NCI-H774 (cell line): ENCODE results near the gene PPP1R7.

Experiments
- DNase-seq: peaks from one replicate; lab custom pipeline; 2025; lab: John Stamatoyannopoulos, UW

The PPP1R7 gene

DNA sequence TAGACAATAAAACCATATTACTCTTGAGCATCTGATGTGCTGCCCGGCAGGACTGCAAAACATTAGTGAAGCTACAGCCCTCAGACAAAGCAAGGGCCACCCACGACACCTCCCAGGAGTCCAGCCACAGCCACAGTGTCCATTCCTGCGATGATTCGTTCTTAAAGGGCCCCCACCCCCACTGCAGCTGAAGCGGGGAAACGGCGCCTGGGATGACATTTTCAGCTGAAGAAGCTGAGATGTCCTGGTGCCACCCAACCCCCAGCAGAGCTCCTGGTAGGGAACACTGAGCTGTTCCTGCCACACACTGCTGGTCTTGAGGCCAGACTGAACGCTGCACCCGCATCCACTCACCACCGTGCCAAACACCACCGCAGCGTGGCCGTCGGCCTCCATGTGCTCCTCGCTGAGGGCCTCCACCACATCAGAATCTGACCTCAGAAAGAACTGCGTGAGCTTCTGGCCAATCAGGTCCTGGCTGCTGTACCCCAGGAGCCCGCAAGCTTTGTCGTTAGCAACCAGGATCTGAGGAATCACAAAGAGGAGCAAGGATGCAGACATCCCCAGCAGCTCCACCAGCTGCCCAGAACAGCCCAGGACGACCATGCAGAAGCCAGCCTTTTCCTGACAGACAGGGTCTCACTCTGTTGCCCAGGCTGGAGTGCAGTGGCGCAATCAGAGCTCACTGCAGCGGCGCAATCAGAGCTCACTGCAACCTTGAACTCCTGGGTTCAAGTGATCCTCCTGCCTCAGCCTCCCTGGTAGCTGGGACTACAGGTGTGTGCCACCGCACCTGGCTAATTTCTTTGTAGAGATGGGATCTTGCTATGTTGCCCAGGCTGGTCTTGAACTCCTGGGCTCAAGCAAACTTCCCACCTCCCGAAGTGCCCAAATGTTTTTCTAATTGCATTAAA lies 10.5 kb upstream of the PPP1R7 start:
- no peak for DNase-seq

DNA sequence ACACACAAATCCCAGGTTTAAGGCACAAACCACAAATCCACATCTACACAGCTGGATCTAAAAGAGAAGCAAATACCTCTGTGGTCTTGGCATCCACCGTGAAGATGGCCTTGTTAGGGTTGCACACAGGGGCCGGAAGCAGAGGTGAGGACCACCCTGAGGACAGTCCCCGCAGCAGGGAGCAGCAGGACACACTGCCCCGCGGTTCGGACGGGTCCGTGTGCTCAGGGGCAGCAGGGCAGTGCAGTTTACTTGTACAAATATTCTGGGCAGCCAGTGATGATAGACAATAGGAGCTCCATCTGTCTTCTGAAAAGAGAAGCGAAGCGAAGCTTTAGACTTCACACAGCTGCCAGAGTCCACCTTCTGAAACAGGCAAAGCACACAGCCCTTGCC lies 9.8 kb upstream of the PPP1R7 start:
- no peak for DNase-seq

- DNase-seq, result no peak
Measured at GRCh38 chr2:241141214-241141770, 9.0 kb upstream of the PPP1R7 start.

DNA sequence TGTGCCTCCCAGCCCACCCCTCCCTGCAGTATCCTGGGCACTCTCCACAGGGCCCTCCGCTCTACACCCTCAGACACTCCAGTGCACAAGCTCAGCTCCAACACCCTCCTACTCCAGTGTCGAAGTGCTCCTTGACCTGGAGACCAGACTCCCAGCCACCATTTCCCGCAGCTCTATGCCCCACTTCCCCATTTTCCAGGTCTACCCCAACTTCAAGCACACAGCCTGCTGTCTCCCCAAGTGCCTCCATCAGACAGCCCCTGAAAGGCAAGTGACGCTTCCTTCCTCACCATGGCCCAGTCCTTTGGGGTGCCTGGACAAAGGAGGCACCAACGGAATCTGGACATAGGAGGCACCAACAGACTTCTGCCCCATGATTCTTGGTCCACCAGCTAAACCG lies 8.2 kb upstream of the PPP1R7 start:
- DNase-seq, result no peak

- DNase-seq, result no peak
Measured at GRCh38 chr2:241142593-241142992, 7.7 kb upstream of the PPP1R7 start.

- DNase-seq, result no peak
Measured at GRCh38 chr2:241146286-241146685, 4.0 kb upstream of the PPP1R7 start.

DNA sequence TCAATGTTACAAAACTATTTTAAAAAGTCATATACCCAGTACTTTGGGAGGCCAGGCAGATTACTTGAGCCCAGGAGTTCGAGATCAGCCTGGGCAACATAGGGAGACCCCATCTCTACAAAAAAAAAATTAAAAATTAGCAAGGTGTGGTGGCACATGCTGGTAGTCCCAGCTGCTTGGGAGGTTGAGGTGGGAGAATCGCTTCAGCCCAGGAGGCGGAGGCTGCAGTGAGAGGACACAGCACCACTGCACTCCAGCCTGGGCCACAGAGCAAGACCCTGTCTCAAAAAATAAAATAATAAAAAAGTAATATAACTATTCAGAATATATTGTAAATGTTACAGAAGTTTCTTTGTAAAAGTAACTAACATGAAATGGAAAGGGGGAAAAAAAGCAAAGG lies 2.9 kb upstream of the PPP1R7 start:
- no peak for DNase-seq

DNA sequence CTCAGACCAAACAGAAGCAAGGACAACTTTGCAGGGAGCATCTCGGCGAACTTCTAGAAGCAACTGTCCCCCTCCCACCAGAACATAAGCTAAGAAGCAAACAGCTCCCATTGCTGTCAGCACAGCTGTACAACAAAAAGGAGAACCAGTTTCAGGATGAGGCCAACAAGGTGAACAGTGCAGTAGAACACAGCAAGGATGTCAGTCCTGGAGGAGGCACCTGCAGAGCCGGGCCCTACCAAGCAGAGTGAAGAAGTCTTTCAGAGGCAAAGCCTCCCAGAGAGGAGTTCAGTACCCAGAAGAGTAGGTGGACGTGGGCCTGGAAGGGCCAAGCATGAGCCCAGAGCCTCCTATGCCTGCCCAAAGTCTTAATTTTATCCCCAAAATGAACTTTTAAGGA lies 2.0 kb upstream of the PPP1R7 start:
- DNase-seq, result no peak

DNA sequence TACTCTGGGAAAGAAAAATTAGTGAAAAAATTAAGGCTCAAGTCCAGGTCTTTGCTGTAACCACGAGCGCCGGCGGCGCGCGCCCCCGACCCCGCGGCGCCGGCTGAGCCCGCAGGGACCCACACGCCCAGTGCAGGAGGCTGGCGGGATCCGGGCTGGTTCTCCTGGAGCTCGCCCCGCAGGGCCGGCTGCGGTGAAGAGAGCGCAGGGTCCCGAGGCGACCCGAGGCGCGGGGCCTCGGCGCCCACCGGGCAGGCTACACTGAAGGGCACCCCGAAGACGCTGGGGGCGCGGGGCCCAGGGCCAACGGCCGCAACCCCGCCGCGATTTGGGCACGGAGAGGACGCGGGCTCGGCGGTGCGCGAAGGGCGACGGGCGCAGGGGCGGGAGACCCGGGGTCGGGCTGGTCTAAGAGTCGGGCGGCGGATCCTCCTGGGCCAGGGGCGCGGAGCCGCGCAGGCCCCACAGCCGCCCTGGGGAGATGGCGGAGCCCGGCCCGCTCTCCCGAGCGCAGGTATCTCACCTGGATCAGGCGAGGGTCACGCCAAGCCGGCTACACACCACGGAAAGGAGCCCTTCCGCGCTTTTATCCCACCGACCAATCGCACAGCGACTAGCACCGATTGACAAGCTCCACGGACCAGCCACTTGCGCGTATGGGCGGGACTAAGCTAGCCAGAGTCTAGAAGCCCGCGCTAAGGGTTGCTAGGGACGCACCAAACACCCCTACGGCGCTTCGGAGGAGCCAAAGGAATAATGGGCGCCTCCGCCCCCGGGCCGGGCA lies 1.2 kb upstream of the PPP1R7 start, which contains the start of gene PASK:
Gene PASK (minus strand): TSS at position 582 of the 784 bp plus-strand sequence. CDS start 6,440 bp downstream, outside the sequence.
- DNase-seq, result peak; percentile 97

DNA sequence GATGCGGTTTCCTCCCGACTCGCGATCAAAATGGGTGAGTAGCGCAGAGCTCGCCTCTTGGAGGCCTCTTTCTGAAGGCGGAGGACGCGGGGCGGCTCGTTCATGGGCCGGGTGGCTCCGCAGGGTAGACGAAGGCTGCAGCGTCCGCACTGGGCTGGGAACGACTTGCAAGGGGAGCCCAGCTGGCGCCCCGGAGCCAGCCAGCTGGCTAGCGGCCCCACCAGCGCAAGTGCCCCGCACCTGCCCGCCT lies 667 bp upstream of the PPP1R7 start:
- no peak for DNase-seq

DNA sequence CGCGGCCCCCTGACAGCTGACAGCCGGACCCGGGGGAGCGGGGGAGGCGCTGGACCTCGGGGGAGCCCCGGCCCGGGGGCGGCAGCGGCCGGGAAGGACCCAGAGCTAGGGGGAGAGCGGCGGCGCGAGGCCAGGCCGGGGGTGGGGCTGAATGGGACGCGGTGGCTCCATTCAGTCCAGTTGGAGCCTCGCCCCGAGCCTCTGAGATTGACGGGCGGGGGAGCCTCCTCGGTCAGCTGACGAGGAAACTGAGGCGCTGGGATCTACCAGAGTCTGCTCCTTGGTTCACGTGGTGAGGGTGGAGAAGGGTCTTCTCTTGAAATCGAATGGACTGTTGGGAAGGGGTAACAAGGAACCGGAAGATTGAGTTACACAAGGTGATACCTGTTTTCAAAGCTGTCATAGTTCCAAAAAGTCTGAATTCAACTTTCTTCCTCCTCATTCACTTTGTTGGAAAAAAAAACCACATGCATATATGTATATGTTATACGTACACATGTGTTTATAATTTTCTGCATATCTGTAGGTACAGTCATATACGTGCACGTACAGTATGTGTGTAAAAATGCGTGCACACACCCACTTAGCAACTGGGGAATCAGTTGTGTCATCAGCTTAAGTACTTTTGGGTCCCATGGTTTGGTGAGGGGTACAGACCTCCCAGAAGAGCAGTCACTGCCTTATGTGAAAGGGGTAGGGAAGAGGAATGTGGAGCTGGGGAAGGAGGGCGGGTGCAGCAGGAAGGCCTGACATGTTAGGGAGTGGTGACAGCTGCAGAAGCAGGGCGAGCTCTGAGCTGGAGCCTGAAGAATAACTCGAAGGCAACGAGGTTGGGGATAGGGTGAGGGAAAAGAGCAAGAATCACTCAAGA lies 628 bp downstream of the PPP1R7 start:
- no peak for DNase-seq

DNA sequence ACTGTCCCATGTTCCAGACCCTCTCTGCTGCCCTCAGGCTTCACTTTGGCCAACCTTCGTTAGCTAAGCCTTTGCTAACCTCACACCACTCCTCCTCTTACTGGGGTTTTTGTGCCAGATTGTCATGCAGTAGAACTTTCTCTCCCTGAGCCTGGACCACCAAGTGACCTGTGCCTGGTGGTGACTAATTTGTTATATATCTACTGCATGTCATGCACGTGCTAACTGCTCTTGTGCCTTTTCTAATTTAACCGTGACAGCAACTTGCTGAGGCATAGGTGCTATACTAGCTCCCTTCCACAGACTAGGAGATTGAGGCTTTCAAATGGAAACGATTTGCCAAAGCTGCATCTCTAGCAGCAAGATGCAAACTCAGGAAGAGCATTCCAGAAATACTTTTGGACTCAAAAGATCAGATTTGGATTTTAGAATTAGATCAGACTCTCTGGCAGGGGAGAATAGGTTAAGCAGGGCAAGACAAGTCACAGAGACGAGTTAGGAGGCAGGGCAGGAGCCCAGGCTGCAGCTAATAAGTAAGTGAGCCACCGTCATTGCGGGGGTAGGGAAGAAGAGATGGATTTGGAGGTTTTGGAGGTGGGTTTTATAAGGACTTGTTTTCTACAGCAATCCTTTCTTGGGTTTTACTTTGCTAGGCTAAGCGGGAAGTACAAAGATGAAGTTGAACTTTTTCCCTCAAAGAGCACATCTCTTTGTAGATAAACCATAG lies 1.8 kb downstream of the PPP1R7 start:
- DNase-seq, result no peak

- DNase-seq, result no peak
Measured at GRCh38 chr2:241153616-241154015, 3.3 kb downstream of the PPP1R7 start.

DNA sequence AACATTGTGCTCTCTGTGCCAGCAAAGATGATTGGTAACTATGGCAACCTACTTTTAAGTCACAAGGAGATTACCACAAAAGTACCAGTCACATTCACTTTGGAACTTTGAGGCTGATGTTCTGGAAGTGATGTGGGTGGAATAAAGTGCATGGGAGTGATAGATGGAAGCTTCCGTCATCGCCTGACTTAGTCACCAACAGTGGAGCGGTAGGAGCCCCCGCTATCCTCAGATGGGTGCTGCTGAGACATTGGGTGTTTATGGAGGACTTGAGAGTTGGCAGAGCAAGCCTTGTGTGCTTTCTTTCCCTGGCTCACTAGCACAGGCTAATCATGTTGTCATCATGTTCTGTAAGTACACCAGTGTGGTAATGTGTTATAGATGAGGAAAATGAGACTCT lies 4.6 kb downstream of the PPP1R7 start:
- DNase-seq, result no peak

- no peak for DNase-seq
Measured at GRCh38 chr2:241155936-241156335, 5.7 kb downstream of the PPP1R7 start.

DNA sequence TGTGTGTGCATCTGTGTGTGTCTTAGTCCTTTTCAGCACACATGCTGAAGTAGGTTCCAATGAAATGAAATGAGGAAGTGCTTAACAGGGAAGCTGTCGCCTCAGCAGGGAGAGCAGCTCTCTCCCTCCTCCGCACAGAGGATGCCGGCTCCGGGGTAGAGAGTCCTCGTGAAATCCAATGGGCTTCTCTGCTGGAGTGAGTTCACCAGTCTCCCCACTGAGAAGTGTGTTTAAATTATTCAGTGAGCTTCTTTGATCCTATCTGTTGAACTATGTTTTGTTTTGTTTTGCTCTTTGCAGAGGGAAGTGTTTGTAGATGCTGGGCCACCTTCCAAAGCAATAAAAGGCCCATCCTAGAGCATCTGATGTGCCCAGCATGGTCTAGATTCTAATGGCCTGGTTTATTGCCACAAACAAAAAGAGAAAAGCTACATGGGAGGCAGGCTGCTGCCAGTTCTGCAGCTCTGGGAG lies 6.7 kb downstream of the PPP1R7 start:
- no peak for DNase-seq

DNA sequence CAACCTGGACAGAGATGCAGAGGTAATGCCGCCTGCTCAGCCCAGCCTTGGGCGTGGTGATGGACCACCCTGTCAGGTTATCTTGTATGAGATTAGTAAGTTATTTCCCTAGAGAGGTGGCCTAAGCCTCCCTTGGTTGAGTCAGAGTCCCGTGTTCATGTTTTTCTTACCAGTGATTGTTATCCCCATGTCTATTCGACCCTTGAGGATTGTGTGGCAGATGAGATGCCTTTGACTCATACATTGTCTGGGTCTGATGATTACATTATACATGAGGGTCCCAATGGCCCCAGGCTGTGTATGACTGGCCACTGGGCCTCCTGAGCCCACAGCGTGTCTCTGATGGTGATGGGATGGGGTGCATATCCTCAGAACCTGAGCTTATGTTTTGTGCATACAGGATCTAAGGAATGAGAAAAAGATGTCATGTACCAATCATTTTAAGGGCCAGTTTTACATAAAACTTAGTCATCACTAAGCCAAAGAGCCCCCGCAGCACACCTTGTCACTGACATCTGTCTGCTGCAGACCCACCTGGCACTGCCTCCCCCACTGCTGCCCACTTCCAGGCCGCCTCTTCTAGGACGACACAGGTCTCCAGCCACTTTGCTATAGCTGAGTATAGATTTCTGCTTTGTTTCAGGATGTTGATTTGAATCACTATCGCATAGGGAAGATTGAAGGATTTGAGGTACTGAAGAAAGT lies 7.7 kb downstream of the PPP1R7 start:
- DNase-seq, result no peak

DNA sequence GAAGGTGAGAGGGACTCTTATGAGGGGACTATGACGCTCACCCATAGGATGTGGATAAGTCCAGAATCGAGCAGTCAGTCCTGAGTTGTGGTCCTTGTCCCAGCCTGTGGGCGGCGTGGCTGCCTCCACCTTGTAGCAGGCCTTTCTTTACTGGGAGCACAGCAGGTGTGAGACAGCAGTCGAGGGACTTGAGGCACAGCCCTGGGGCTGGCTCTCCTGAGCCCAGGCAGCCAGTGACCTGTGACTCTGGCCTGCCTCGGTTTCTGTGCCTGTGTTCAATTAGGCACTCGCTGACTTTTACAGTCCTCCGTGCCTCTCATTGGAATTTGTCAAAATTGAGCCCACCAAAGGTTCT lies 8.3 kb downstream of the PPP1R7 start:
- no peak for DNase-seq

GRCh38 chr2:241159116-241159515 lies 8.8 kb downstream of the PPP1R7 start:
- DNase-seq, result no peak

DNA sequence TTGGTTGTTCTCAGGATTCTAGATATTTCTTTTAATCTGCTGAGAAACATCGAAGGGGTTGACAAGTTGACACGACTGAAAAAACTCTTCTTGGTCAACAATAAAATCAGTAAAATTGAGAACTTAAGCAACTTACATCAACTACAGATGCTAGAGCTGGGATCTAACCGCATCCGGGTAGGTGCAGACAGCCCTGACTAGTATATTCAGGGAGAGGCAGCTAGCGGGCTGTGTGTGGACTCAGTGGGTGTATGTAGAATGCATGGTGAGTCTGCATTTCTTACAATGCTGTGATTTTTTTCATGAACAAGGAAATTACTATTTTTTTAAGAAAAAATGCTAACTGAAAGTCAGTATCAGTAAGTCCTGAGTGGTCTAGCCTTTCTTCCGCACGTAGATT lies 10.1 kb downstream of the PPP1R7 start:
- no peak for DNase-seq
